Measurements from ENCODE around the gene WDR47. TPM values are rescaled to one million over a fixed set of nuclear protein-coding genes. Genes with fewer than 3 reads are reported as not detected.
A peak's percentile ranks its signal among the peaks of the same experiment; 100 is the strongest.

Gene WDR47
- total and polyA plus RNA-seq, 10 of the 15 experiments (the other 5 are each of a cell fraction or from before 2014, with no cell fraction given) = 2.4 to 9.7 (median 5.9) TPM

DNA sequence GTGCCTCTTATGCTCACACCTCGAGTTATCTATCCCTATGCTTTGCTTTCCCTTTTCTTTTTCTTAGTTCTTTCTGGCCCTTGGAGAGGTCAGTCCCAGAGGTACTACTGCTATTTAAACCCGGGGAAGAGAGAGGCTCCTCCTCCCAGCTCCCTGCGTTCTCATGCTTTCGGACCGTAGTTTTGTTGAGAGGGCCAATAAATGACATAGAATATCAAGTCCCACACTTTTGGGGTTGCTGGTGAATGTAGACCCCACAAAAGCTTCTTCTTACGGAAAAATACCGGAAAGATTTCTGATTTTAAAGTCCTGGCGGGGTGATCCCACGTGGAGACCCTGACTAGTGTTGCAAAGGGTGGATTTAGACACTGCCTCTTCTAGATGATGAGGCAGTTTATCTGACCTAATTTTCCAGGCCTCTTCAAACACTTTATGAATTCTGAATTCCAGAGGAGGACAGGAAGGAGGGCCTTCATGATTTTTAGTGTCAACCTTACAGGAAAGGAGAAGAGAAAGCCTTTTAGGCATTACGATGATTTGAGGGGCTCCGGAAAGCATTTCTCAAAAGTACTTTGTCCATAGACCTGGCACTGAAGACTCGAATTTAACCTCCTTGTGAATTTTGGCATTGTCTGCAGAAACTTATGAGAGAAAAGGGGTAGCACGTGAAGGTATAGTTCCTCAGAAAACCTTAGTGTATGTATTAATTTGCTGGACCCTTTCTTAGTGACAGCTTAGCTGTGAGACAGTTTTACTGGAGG lies 49.4 kb upstream of the WDR47 start:
- no peaks in the 10 kb centered on the region for H3K9me3 ChIP-seq (replicated peaks; ENCODE audit: control insufficient read depth, insufficient read depth, low read length)
- FAIRE-seq (no peak), DNase-seq (ENCODE audit: low read depth, low spot score) (no peak), ATAC-seq (peak; percentile 80)
- peak overlapping the region; percentile 69 for H3K9ac ChIP-seq (ENCODE audit: control insufficient read depth, insufficient read depth, low read length)
- peak overlapping the region; percentile 97 for H2AFZ ChIP-seq (ENCODE audit: control insufficient read depth, low read depth, low read length)
- RAD21 ChIA-PET (ENCODE audit: unreplicated experiment) = interaction anchor here (0.6 to 2.7 kb wide), 8 partner anchors 8 to 1309 kb away, joined by 3 to 19 read pairs (median 4); partner anchors contain the start of gene TAF13
- H3K4me1 ChIP-seq (ENCODE audit: control insufficient read depth, insufficient read depth, low read length) = peaks cover 9% of the 10 kb centered on the region
- POLR2A ChIA-PET = interaction anchor here (0.5 to 3.3 kb wide), 6 partner anchors 9 to 166 kb away, joined by 3 to 24 read pairs (median 8); partner anchors contain the start of genes SARS1, TAF13 and WDR47
- in situ Hi-C loops (cut with MboI) (no loop called here), intact Hi-C loops (cut with micrococcal nuclease; ENCODE audit: unreplicated experiment) (no loop called here)
- peaks cover 0 to 9% of the 10 kb centered on the region in 2 experiments; a peak in 3 of 4 replicates for H3K36me3 ChIP-seq (ENCODE audit: control insufficient read depth in 2 of 2, insufficient read depth in 2 of 2, low read length in 1 of 2)
- BruUV-seq (replicated peaks) = TSS peak; percentile 68
- CTCF ChIA-PET = interaction anchor here (0.8 to 6.5 kb wide), 9 partner anchors 8 to 455 kb away, joined by 3 to 35 read pairs (median 3); partner anchors contain the start of gene TAF13
- peak overlapping the region; percentile 90 for H3K4me2 ChIP-seq (ENCODE audit: control insufficient read depth, insufficient read depth)
- SMC1A ChIA-PET (ENCODE audit: uncharacterized antibody, unreplicated experiment) = interaction anchor here (0.8 to 4.4 kb wide), 7 partner anchors 8 to 129 kb away, joined by 3 to 25 read pairs (median 5); partner anchors contain the start of genes CLCC1 and TAF13
- peaks cover 30% of the 10 kb centered on the region for H3K79me2 ChIP-seq (ENCODE audit: control insufficient read depth, insufficient read depth, low read length)
- H3K27ac ChIP-seq (ENCODE audit: control insufficient read depth, insufficient read depth) = peak overlapping the region; percentile 91
- H3K4me3 ChIP-seq = peak overlapping the region; percentile 95
- no peaks in the 10 kb centered on the region for H4K20me1 ChIP-seq (ENCODE audit: control insufficient read depth, insufficient read depth)
- no peaks in the 10 kb centered on the region for H3K27me3 ChIP-seq (replicated peaks in 1 of 2; ENCODE audit: control insufficient read depth in 2 of 2, insufficient read depth in 2 of 2, low read length in 1 of 2)
- WGBS (ENCODE audit: insufficient coverage, insufficient replicate concordance, low lambda C conversion rate, missing lambda C conversion rate) = 1% methylated on average over 13 of the region's 13 CpGs
- TF ChIP-seq BMI1 (IDR thresholded peaks at IDR 0.05; ENCODE audit: borderline replicate concordance) = no peak
- TF ChIP-seq, protein P1, sequence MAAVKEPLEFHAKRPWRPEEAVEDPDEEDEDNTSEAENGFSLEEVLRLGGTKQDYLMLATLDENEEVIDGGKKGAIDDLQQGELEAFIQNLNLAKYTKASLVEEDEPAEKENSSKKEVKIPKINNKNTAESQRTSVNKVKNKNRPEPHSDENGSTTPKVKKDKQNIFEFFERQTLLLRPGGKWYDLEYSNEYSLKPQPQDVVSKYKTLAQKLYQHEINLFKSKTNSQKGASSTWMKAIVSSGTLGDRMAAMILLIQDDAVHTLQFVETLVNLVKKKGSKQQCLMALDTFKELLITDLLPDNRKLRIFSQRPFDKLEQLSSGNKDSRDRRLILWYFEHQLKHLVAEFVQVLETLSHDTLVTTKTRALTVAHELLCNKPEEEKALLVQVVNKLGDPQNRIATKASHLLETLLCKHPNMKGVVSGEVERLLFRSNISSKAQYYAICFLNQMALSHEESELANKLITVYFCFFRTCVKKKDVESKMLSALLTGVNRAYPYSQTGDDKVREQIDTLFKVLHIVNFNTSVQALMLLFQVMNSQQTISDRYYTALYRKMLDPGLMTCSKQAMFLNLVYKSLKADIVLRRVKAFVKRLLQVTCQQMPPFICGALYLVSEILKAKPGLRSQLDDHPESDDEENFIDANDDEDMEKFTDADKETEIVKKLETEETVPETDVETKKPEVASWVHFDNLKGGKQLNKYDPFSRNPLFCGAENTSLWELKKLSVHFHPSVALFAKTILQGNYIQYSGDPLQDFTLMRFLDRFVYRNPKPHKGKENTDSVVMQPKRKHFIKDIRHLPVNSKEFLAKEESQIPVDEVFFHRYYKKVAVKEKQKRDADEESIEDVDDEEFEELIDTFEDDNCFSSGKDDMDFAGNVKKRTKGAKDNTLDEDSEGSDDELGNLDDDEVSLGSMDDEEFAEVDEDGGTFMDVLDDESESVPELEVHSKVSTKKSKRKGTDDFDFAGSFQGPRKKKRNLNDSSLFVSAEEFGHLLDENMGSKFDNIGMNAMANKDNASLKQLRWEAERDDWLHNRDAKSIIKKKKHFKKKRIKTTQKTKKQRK (IDR thresholded peaks at IDR 0.05; ENCODE audit: low read depth, low read length) = no peak
- TF ChIP-seq ATF7 (IDR thresholded peaks at IDR 0.05; ENCODE audit: low read depth) = no peak
- no peak for TF ChIP-seq HDAC6 (IDR thresholded peaks at IDR 0.05; ENCODE audit: unreplicated experiment)
- no peak for TF ChIP-seq IRF4 (IDR thresholded peaks at IDR 0.05; ENCODE audit: low read depth, low read length)
- TF ChIP-seq HDGF (IDR thresholded peaks at IDR 0.05) = peak; percentile 63; the same call in 1 of the 2 replicates
- no peak for TF ChIP-seq CBX3 (IDR thresholded peaks at IDR 0.05; ENCODE audit: borderline replicate concordance, low read depth)
- no peak for TF ChIP-seq HDAC2 (IDR thresholded peaks at IDR 0.05)
- TF ChIP-seq SREBF2 (IDR thresholded peaks at IDR 0.05; ENCODE audit: low read length) = no peak
- TF ChIP-seq SREBF1 (IDR thresholded peaks at IDR 0.05; ENCODE audit: low read length) = 0 out of 2 replicates have a peak, but pooled peaks have one; percentile 0
- TF ChIP-seq CHD1 (IDR thresholded peaks at IDR 0.05; ENCODE audit: low read depth, low read length) = 0 out of 2 replicates have a peak, but pooled peaks have one; percentile 8
- 0 out of 4 replicates have a peak, but pooled peaks of 1 of the 2 experiments have one; percentile 42 for TF ChIP-seq BHLHE40 (IDR thresholded peaks at IDR 0.05; ENCODE audit: borderline replicate concordance in 1 of 2, low read depth in 2 of 2, low read length in 1 of 2)
- 0 out of 3 replicates have a peak, but pooled peaks have one; percentile 0 for TF ChIP-seq POU2F2 (IDR thresholded peaks at IDR 0.05; ENCODE audit: borderline replicate concordance, low read depth, low read length)
- TF ChIP-seq LARP7 (IDR thresholded peaks at IDR 0.05) = no peak
- no peak for TF ChIP-seq EZH2 (IDR thresholded peaks at IDR 0.05; ENCODE audit: borderline replicate concordance, control insufficient read depth, low read depth, low read length)
- TF ChIP-seq FOS (IDR thresholded peaks at IDR 0.05; ENCODE audit: borderline replicate concordance, extremely low read depth, insufficient read length) = no peak
